GM19438 (cell line): ENCODE results near the gene CPEB4.

Experiments
- ATAC-seq: cut with Tn5 transposase; IDR thresholded peaks from one replicate; pipeline ENCODE4 v1.9.1; 2021; ENCODE audit warnings: low read depth; ENCODE audit not compliant: unreplicated experiment

CPEB4 gene

GRCh38 chr5:173935396-173935795 is 47.2 kb downstream of the CPEB4 start:
- no peak for ATAC-seq

GRCh38 chr5:173940269-173940668 is 52.1 kb downstream of the CPEB4 start:
- ATAC-seq = no peak

- ATAC-seq = no peak
These were observed 53.0 kb downstream of the CPEB4 start for GRCh38 chr5:173941102-173941501.

GRCh38 chr5:173941758-173942401 is 53.7 kb downstream of the CPEB4 start:
- ATAC-seq = no peak

- ATAC-seq = no peak
These were observed 56.4 kb downstream of the CPEB4 start for GRCh38 chr5:173944511-173944910.

- ATAC-seq = no peak
These were observed 57.0 kb downstream of the CPEB4 start for GRCh38 chr5:173945160-173945559.

- no peak for ATAC-seq
These were observed 58.2 kb downstream of the CPEB4 start for GRCh38 chr5:173946323-173946722.

- no peak for ATAC-seq
These were observed 62.7 kb downstream of the CPEB4 start for GRCh38 chr5:173950829-173951228.

GRCh38 chr5:173953528-173954090 is 65.5 kb downstream of the CPEB4 start:
- no peak for ATAC-seq

- ATAC-seq = no peak
These were observed 66.7 kb downstream of the CPEB4 start for GRCh38 chr5:173954671-173955521.

GRCh38 chr5:173960986-173961385 is 72.8 kb downstream of the CPEB4 start:
- no peak for ATAC-seq

- ATAC-seq = no peak
These were observed 73.3 kb downstream of the CPEB4 start for GRCh38 chr5:173961418-173961817.

GRCh38 chr5:173962436-173962972 is 74.4 kb downstream of the CPEB4 start:
- no peak for ATAC-seq

GRCh38 chr5:173963182-173963838 is 75.2 kb downstream of the CPEB4 start:
- ATAC-seq = no peak

GRCh38 chr5:173963867-173964441 is 75.8 kb downstream of the CPEB4 start:
- no peak for ATAC-seq

GRCh38 chr5:173964506-173964905 is 76.4 kb downstream of the CPEB4 start:
- no peak for ATAC-seq

GRCh38 chr5:173967241-173967640 is 79.1 kb downstream of the CPEB4 start:
- ATAC-seq = no peak

GRCh38 chr5:173968154-173968797 is 80.1 kb downstream of the CPEB4 start:
- no peak for ATAC-seq

GRCh38 chr5:173969167-173970049 is 81.3 kb downstream of the CPEB4 start:
- no peak for ATAC-seq
